LHCN-M2 (cell line): ENCODE results near the gene PDZRN4. TPM values are rescaled to one million over a fixed set of nuclear protein-coding genes. Genes with fewer than 3 reads are reported as not detected.
"Not testable (repeated sequence)": the region's sequence is repeated elsewhere in the genome, so short reads cannot be mapped to it uniquely, and the experiment has no call there.

Experiments used
- DNase-seq: peaks from one replicate; pipeline ENCODE4 v3.0.0-alpha.2; 2012; ENCODE audit warnings: low read depth
- total RNA-seq: library from RNA; depleted of rRNA; stranded (reverse); fragments of >200 nt; gene quantifications from 2 replicates; pipeline ENCODE4 v1.2.3, GENCODE V29; 2014

PDZRN4 gene
- total RNA-seq, 1 experiment from 2014 or later: not detected

- no peak for DNase-seq
Observed at GRCh38 chr12:41213648-41214047, 25.5 kb downstream of the PDZRN4 start.

- no peak for DNase-seq
Observed at GRCh38 chr12:41217727-41218126, 29.6 kb downstream of the PDZRN4 start.

DNA sequence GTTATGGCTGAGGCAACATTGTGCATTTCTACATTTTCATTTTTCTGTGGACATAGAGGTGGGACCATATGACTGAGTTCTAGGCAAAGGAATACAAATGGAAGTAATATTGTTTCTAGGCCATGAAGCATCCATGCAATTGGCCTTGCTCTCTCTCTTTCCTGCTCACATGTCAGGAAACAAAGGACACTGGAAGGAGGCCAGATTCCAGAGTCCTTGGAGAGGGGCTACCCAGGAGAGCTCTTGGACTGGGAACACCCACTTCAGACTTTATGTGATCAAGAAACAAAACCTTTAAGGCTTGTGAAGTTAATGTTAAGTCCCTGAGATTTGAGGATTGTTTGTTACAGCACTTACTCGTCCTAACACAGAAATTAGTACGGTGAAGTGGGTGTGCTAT is 32.8 kb downstream of the PDZRN4 start:
- DNase-seq: no peak

GRCh38 chr12:41221491-41221890 is 33.4 kb downstream of the PDZRN4 start:
- DNase-seq: no peak

GRCh38 chr12:41223600-41223999 is 35.5 kb downstream of the PDZRN4 start:
- no peak for DNase-seq

- no peak for DNase-seq
Observed at GRCh38 chr12:41224066-41224465, 35.9 kb downstream of the PDZRN4 start.

GRCh38 chr12:41225179-41225578 is 37.1 kb downstream of the PDZRN4 start:
- DNase-seq: no peak

- DNase-seq: no peak
Observed at GRCh38 chr12:41228066-41228820, 40.1 kb downstream of the PDZRN4 start.

- no peak for DNase-seq
Observed at GRCh38 chr12:41230756-41231155, 42.6 kb downstream of the PDZRN4 start.

DNA sequence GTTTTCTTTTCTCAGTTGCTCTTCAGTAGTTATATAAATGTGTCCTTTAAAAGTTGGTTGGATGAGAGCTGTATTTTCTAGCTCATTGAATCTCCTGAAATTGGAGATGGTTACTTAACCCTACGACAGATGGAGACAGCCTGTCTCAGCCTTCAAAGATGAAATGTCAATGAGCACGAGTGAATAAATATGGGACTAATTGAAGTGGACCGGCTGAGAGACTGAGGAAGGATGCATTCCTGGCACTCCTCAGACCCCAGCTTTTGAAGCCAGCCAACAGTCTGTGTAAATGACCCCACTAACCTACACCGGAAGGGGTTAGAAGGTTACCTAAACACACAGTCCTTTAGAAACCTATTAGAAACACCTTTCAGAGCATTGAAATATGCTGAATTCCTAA is 46.6 kb downstream of the PDZRN4 start:
- no peak for DNase-seq

DNA sequence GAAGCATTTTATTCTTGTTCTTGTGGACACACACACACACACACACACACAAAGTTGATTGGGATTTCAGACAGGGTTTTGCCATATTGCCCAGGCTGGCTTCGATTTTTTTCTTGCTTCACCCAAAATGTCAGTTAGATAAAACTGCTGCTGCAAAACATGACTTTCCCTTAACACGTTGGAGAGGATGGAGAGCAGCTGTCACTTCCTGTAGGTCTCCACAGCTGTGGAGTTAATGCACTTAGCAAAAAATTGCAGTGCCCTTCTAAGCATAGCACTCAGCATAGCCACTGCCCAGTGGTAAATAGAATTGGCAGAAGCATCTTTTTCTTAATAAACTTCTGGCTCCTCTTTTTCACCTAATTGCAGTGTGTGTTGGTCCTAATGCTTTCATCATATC is 54.5 kb downstream of the PDZRN4 start:
- DNase-seq: no peak

DNA sequence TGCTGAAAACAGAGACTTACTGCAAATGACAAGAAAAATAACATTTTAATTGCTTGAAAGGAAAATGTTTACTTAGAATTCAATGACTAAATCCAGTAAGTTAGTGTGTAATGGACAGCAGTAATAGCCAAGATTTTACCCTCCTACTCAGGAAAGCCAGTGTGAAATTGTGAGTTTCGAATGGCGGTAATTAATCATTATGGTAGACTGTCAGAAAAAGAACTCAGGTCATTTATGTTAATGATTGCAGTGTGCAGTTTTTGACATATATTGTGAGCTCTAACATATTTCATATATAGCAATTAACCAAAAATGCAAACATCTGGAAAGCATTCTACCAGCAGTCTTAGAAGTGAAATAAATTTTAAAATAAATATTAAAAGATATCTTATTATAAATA is 60.3 kb downstream of the PDZRN4 start:
- DNase-seq: no peak

GRCh38 chr12:41250748-41251147 is 62.6 kb downstream of the PDZRN4 start:
- no peak for DNase-seq

GRCh38 chr12:41254004-41254914 is 66.1 kb downstream of the PDZRN4 start:
- no peak for DNase-seq

- DNase-seq: not testable (repeated sequence)
Observed at GRCh38 chr12:41263196-41263595, 75.1 kb downstream of the PDZRN4 start.

- peak; percentile 5 for DNase-seq
Observed at GRCh38 chr12:41264281-41264680, 76.2 kb downstream of the PDZRN4 start.

DNA sequence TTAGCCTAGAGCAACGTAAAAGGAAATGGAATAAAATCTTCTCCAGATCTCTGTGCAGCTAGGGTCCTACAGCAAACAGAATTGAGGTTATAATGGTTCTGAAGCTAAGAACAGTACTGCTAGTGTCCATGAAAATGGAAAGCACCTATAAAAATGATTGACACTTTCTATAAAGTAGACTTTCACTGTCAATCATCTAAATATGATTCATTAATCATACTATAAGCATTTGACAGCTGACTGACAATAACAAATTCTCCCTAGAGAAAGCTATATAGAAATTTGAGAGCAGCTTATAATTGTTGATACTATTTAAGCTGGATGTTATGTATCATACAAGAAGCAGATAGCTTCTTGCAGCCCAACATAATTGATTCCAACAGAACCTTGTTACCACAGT is 80.9 kb downstream of the PDZRN4 start:
- no peak for DNase-seq

- no peak for DNase-seq
Observed at GRCh38 chr12:41271489-41271888, 83.4 kb downstream of the PDZRN4 start.

DNA sequence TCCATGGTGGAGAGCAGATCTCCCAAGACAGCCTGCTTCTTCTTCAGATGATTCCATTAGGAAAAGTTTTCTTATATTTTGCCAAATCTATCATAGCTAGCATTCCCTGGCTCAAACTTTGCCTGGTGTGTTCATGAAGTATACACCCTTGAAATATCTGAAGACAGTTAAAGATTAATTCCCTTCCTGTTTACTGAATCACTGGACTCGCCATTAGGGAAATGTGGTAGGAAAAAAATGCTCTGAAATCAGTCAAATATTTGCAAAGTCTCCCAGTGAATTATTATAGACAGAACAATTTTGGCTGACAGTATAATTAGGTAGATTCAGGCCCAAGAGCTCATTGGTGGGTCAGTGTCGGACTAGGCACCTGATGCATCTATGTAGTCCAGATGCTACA is 86.5 kb downstream of the PDZRN4 start:
- no peak for DNase-seq

DNA sequence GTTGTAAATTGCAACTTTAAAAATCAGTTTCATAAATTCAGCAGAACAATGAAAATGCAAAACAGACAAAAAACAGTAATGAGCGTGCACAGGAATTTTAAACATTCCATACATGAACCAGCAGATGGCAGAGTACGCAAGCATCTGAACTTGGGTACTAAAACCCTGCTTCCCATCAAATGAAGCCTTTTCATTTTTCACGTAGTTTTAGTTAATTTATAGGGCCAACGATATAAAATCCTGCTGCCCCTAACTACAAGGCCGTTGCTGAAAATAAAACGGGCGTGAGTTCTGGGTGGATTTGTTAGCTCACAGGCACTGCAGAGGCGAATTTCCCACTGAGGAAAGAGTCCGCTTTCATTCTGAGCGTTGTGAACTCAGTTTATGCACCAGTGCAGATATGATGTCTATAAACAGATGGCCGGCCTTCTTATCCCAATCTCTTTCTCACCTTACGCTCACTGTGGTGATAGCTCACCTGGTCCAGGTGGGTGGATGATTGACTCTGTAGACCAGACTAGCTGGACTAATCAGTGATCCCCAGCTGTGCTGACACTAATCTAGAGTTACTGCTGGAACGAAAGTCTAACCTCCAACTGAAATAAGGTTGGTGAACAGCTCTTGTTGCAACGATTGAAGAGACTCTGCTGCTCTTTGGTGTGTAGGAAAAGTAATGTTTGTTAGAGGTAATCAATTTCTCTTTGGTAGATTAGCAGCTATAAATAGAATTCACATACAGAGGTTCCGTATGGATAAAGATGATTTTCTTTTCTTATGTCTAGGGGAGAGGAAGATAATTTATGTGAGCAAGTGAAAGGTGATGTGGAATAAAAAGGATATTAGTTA is 89.2 kb downstream of the PDZRN4 start:
- peak; percentile 22 for DNase-seq

- no peak for DNase-seq
Observed at GRCh38 chr12:41277946-41278267, 89.8 kb downstream of the PDZRN4 start.
